Natural killer cell (primary cell): ENCODE data around the gene PDE11A. TPM values are rescaled to one million over a fixed set of nuclear protein-coding genes. Genes with fewer than 3 reads are reported as not detected.

ENCODE experiments used
- ATAC-seq, 3 donors: fragments of 150-1000 bp in 2 of 3; fragments of 200-7000 bp in 1 of 3; cut with Tn5 transposase; 1 replicate in 1 of 3; 2 replicates in 2 of 3; pipeline ENCODE4 v1.10.0; 2021; ENCODE audit warnings: mild to moderate bottlenecking in 2 of 3, moderate library complexity in 2 of 3
- DNase-seq, 2 donors: peaks; one replicate each; pipeline versions ENCODE4 v3.0.0 to v3.0.0-alpha.2; 2013 to 2021; ENCODE audit warnings: mixed read lengths in 1 of 2
- H3K27ac ChIP-seq: one replicate; pipeline ENCODE4 v1.5.1; 2013; ENCODE audit warnings: mild to moderate bottlenecking, low read length
- H3K27me3 ChIP-seq: one replicate; pipeline ENCODE4 v1.6.1; 2013; ENCODE audit warnings: low read length; ENCODE audit not compliant: control insufficient read depth, insufficient read depth
- H3K36me3 ChIP-seq: one replicate; pipeline ENCODE4 v1.6.1; 2013; ENCODE audit warnings: low read length; ENCODE audit not compliant: control insufficient read depth, insufficient read depth
- H3K4me1 ChIP-seq: one replicate; pipeline ENCODE4 v1.6.1; 2013; ENCODE audit warnings: low read length; ENCODE audit not compliant: control insufficient read depth, insufficient read depth
- H3K4me3 ChIP-seq: one replicate; pipeline ENCODE4 v1.5.1; 2013; ENCODE audit warnings: low read length
- H3K9me3 ChIP-seq: one replicate; pipeline ENCODE4 v1.6.1; 2013; ENCODE audit warnings: low read length; ENCODE audit not compliant: control insufficient read depth, insufficient read depth
- H3K27ac Mint-ChIP-seq, 2 donors: one replicate each; pipeline ENCODE4 v1.8.0; 2022; ENCODE audit warnings: mild to moderate bottlenecking in 2 of 2, mixed read lengths in 2 of 2, moderate library complexity in 1 of 2
- H3K27me3 Mint-ChIP-seq, 2 donors: one replicate each; pipeline ENCODE4 v1.8.0; 2022; ENCODE audit warnings: low read depth in 2 of 2, mixed read lengths in 2 of 2
- H3K36me3 Mint-ChIP-seq: one replicate; pipeline ENCODE4 v1.8.0; 2022; ENCODE audit warnings: mixed read lengths
- H3K4me1 Mint-ChIP-seq, 2 donors: one replicate each; pipeline ENCODE4 v1.8.0; 2022; ENCODE audit warnings: mixed read lengths in 2 of 2
- H3K4me3 Mint-ChIP-seq: one replicate; pipeline ENCODE4 v1.8.0; 2022; ENCODE audit warnings: mild to moderate bottlenecking, moderate library complexity, mixed read lengths
- H3K9me3 Mint-ChIP-seq, 2 donors: one replicate each; pipeline ENCODE4 v1.8.0; 2022; ENCODE audit warnings: mixed read lengths in 2 of 2
- CTCF ChIP-seq: fragments of 200-600 bp; IDR thresholded peaks from one replicate; pipeline ENCODE4 v1.8.0; 2022; ENCODE audit warnings: antibody characterized with exemption
- WGBS: methylation state at CpG from one replicate; pipeline ENCODE4 v1.1.7; 2013; ENCODE audit warnings: missing lambda C conversion rate; ENCODE audit not compliant: insufficient coverage; 5-methylcytosine and 5-hydroxymethylcytosine counted together
- intact Hi-C: fragments of 100-400 bp; cut with micrococcal nuclease; formaldehyde crosslinking; loops from one replicate; pipeline ENCODE4 v1.14.2; 2022
- total RNA-seq, 4 donors: library from RNA; stranded (reverse); fragments of 120-200 nt in 1 of 4; gene quantifications; one replicate each; pipeline versions ENCODE4 v1.2.3 to v1.2.4, GENCODE V29; 2013 to 2022

The PDE11A gene
- total RNA-seq, 3 donors from 2014 or later (not counting 1 experiment from before 2014, with no cell fraction given) = not detected

GRCh38 chr2:177716484-177716883 lies 356.1 kb downstream of the PDE11A start:
- intact Hi-C loops = no loop called here
- Histone ChIP-seq H3K4me1 (no peaks in the 10 kb centered on the region), H3K27ac (no peak overlapping the region), H3K36me3 (no peaks in the 10 kb centered on the region), H3K4me3 (no peak overlapping the region), H3K27me3 (no peaks in the 10 kb centered on the region), H3K9me3 (no peaks in the 10 kb centered on the region)
- Mint-ChIP-seq H3K36me3 (no peaks in the 10 kb centered on the region), H3K27me3 (no peaks in the 10 kb centered on the region), H3K4me3 (no peak overlapping the region), H3K4me1 (no peaks in the 10 kb centered on the region), H3K9me3 (no peaks in the 10 kb centered on the region), H3K27ac (no peak overlapping the region)
- no peak for ATAC-seq
- 80% methylated on average over 1 of the region's 1 CpG for WGBS
- no peak for DNase-seq
- TF ChIP-seq CTCF = no peak

GRCh38 chr2:177715771-177716170 lies 356.8 kb downstream of the PDE11A start:
- intact Hi-C loops = no loop called here
- H3K4me1 Mint-ChIP-seq = no peaks in the 10 kb centered on the region
- WGBS = 75% methylated on average over 2 of the region's 2 CpGs
- H3K27me3 ChIP-seq = no peaks in the 10 kb centered on the region
- H3K27ac Mint-ChIP-seq = no peak overlapping the region
- no peak overlapping the region for H3K4me3 ChIP-seq
- no peaks in the 10 kb centered on the region for H3K9me3 ChIP-seq
- H3K4me3 Mint-ChIP-seq = no peak overlapping the region
- TF ChIP-seq CTCF = no peak
- H3K36me3 ChIP-seq = no peaks in the 10 kb centered on the region
- H3K27me3 Mint-ChIP-seq = peaks cover 0 to 2% of the 10 kb centered on the region in 2 donors
- no peak for DNase-seq
- H3K36me3 Mint-ChIP-seq = no peaks in the 10 kb centered on the region
- no peak for ATAC-seq
- H3K4me1 ChIP-seq = no peaks in the 10 kb centered on the region
- H3K27ac ChIP-seq = no peak overlapping the region
- no peaks in the 10 kb centered on the region for H3K9me3 Mint-ChIP-seq

GRCh38 chr2:177714704-177715103 lies 357.9 kb downstream of the PDE11A start:
- H3K27me3 Mint-ChIP-seq = peaks cover 0 to 2% of the 10 kb centered on the region in 2 donors
- ATAC-seq (no peak), DNase-seq (no peak)
- Histone ChIP-seq H3K27ac (no peak overlapping the region), H3K4me1 (no peaks in the 10 kb centered on the region), H3K4me3 (no peak overlapping the region), H3K9me3 (no peaks in the 10 kb centered on the region), H3K27me3 (no peaks in the 10 kb centered on the region), H3K36me3 (no peaks in the 10 kb centered on the region)
- H3K4me1 Mint-ChIP-seq = no peaks in the 10 kb centered on the region
- 15% methylated on average over 3 of the region's 3 CpGs for WGBS
- intact Hi-C loops = no loop called here
- TF ChIP-seq CTCF = no peak
- no peak overlapping the region for H3K27ac Mint-ChIP-seq
- no peaks in the 10 kb centered on the region for H3K36me3 Mint-ChIP-seq
- H3K4me3 Mint-ChIP-seq = no peak overlapping the region
- H3K9me3 Mint-ChIP-seq = no peaks in the 10 kb centered on the region

GRCh38 chr2:177712462-177712861 lies 360.1 kb downstream of the PDE11A start:
- Histone ChIP-seq H3K4me3 (no peak overlapping the region), H3K36me3 (no peaks in the 10 kb centered on the region), H3K9me3 (no peaks in the 10 kb centered on the region), H3K4me1 (no peaks in the 10 kb centered on the region), H3K27ac (no peak overlapping the region), H3K27me3 (no peaks in the 10 kb centered on the region)
- Mint-ChIP-seq H3K36me3 (no peaks in the 10 kb centered on the region), H3K27ac (no peak overlapping the region), H3K9me3 (no peaks in the 10 kb centered on the region), H3K27me3 (peaks cover 0 to 2% of the 10 kb centered on the region in 2 donors), H3K4me3 (no peak overlapping the region), H3K4me1 (no peaks in the 10 kb centered on the region)
- intact Hi-C loops = no loop called here
- WGBS = no CpG with 5 or more reads among the region's 1 CpG
- no peak for TF ChIP-seq CTCF
- no peak for ATAC-seq
- DNase-seq = no peak
